ENCODE results near the gene GNMT. TPM values are rescaled to one million over a fixed set of nuclear protein-coding genes. Genes with fewer than 3 reads are reported as not detected.
A peak's percentile ranks its signal among the peaks of the same experiment; 100 is the strongest.

GNMT gene
- total and polyA plus RNA-seq, 2 donors (not counting 1 experiment from before 2014, with no cell fraction given): 2.0 to 5.9 TPM

DNA sequence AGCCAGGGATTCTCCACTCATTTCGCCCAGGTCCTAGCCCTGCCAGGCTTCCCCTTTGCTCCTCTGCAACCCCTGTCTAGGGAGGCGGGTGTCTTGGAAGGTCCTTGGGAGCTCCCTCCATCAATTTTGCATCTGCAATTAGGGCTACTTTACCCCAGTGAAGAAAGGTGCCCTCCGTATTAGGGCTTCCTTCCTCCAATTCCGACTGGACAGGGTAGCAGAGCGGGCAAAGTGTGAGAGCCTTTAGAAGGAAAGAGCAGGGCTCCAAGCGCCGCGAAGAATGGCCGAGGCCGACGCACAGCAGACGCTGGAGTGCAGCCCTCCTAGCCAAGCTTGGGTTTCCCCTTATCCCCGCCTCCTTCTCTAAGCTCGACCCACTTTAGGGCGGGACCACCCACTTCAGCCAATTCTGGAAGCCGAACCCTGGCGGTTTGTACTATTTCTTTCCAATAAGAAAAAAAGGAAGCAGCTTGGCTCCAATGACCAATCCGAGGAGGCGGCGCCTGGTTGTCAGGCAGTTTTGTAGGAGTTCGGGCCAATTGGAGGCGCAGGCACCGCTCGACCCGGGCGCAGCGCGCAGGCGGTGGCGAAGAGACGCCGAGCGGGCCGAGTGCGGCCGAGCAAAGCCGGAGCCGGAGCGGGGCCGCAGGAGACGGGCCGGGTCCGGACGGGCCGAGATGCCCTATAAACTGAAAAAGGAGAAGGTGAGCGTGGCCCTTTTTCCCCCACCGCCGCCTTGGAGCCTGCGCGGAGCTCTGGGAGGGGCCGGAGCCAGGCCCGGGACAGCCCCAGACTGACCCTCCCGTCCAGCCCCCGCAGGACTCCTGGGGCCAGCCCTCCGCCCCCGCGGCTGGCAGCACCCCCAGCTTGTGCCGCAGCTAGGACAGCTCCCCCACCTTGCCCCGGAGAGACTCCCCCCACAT lies 23.7 kb downstream of the GNMT start, which contains the start of gene PPP2R5D:
Gene PPP2R5D, plus strand, starts transcription at position 570 of the 923 bp plus-strand sequence. Its CDS starts 108 bp downstream, at position 678.
- no peaks in the 10 kb centered on the region for H3K27me3 ChIP-seq (replicated peaks in 1 of 4; ENCODE audit: control extremely low read depth in 1 of 4, control insufficient read depth in 3 of 4, insufficient read depth in 4 of 4, low read length in 3 of 4)
- ATAC-seq (ENCODE audit: low read depth) (peak; percentile 95), DNase-seq (peak; percentile 98)
- WGBS (ENCODE audit: insufficient coverage): under 1% methylated on average over 52 of the region's 59 CpGs
- ChIA-PET POLR2A (interaction anchor here (0.5 to 2.2 kb wide), 12 partner anchors 13 to 534 kb away, joined by 3 to 36 read pairs (median 4); partner anchors contain the start of genes CNPY3, CUL7, KLHDC3 and MEA1), CTCF (interaction anchor here (0.7 to 1.8 kb wide), 7 partner anchors 20 to 437 kb away, joined by 3 to 8 read pairs (median 4); partner anchors contain the start of genes CNPY3, KLHDC3 and MEA1)
- peak within 1 kb of the TSS; percentile 79 for H3K4me2 ChIP-seq (replicated peaks; ENCODE audit: low read depth, low read length, poor library complexity, severe bottlenecking)
- no peaks in the 10 kb centered on the region for H4K20me1 ChIP-seq (ENCODE audit: control insufficient read depth, insufficient read depth, low read length, poor library complexity, severe bottlenecking)
- peaks cover 0 to 12% of the 10 kb centered on the region in 2 experiments for H3K36me3 ChIP-seq (replicated peaks in 1 of 2; ENCODE audit: control extremely low read depth in 1 of 2, control insufficient read depth in 1 of 2, extremely low read depth in 1 of 2, insufficient read depth in 2 of 2, low read length in 1 of 2)
- H3K79me2 ChIP-seq (ENCODE audit: control insufficient read depth, insufficient read depth, low read length): peaks cover 68% of the 10 kb centered on the region
- H3K4me1 ChIP-seq (ENCODE audit: control insufficient read depth in 2 of 2, insufficient read depth in 2 of 2, low read length in 2 of 2): peaks cover 18 to 30% of the 10 kb centered on the region in 2 donors
- no peaks in the 10 kb centered on the region for H3K9me3 ChIP-seq (ENCODE audit: control extremely low read depth in 1 of 3, control insufficient read depth in 2 of 3, insufficient read depth in 1 of 3, low read length in 2 of 3)
- H3K27me3 Mint-ChIP-seq: no peaks in the 10 kb centered on the region
- peak within 1 kb of the TSS; percentile 74 to 86 for H3K27ac ChIP-seq (ENCODE audit: low read length in 2 of 2)
- peaks cover 49% of the 10 kb centered on the region for H3K4me1 Mint-ChIP-seq
- peak within 1 kb of the TSS; percentile 89 for H3K4me3 Mint-ChIP-seq
- H3K9ac ChIP-seq (ENCODE audit: low read length): peak within 1 kb of the TSS; percentile 93
- intact Hi-C loops (cut with micrococcal nuclease): loop anchor here (1.0 kb wide), 3 partner anchors 30 to 187 kb away; partner anchors contain the start of genes CNPY3, KLHDC3 and SRF
- peak within 1 kb of the TSS; percentile 54 to 96 (median 91) for H3K4me3 ChIP-seq (ENCODE audit: control extremely low read depth in 1 of 5, extremely low read depth in 1 of 5, insufficient read depth in 1 of 5, low read depth in 2 of 5, low read length in 4 of 5)
- TF ChIP-seq, protein P1, sequence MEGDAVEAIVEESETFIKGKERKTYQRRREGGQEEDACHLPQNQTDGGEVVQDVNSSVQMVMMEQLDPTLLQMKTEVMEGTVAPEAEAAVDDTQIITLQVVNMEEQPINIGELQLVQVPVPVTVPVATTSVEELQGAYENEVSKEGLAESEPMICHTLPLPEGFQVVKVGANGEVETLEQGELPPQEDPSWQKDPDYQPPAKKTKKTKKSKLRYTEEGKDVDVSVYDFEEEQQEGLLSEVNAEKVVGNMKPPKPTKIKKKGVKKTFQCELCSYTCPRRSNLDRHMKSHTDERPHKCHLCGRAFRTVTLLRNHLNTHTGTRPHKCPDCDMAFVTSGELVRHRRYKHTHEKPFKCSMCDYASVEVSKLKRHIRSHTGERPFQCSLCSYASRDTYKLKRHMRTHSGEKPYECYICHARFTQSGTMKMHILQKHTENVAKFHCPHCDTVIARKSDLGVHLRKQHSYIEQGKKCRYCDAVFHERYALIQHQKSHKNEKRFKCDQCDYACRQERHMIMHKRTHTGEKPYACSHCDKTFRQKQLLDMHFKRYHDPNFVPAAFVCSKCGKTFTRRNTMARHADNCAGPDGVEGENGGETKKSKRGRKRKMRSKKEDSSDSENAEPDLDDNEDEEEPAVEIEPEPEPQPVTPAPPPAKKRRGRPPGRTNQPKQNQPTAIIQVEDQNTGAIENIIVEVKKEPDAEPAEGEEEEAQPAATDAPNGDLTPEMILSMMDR (IDR thresholded peaks at IDR 0.05): no peak
- TF ChIP-seq EZH2 (IDR thresholded peaks at IDR 0.05; ENCODE audit: borderline replicate concordance, insufficient read depth, low read depth, low read length, poor library complexity, severe bottlenecking): no peak
- H3K9me3 Mint-ChIP-seq (ENCODE audit: insufficient read depth): no peaks in the 10 kb centered on the region
- peak within 1 kb of the TSS; percentile 88 for H2AFZ ChIP-seq (ENCODE audit: insufficient read depth, low read depth, low read length, poor library complexity, severe bottlenecking)
- H3K27ac Mint-ChIP-seq: peak within 1 kb of the TSS; percentile 95
